ENCODE data around the gene ST8SIA1. TPM values are rescaled to one million over a fixed set of nuclear protein-coding genes. Genes with fewer than 3 reads are reported as not detected.

ST8SIA1 gene
- total and polyA plus RNA-seq, 11 donors, result 0.60 to 5.7 (median 1.7) TPM

- Histone ChIP-seq H3K4me3 (no peak overlapping the region), H3K27ac (no peak overlapping the region), H3K36me3 (no peaks in the 10 kb centered on the region), H3K9me3 (peaks cover 0 to 2% (median 0%) of the 10 kb centered on the region in 12 donors), H3K4me1 (peaks cover 0 to 8% (median 0%) of the 10 kb centered on the region in 12 donors), H3K27me3 (no peaks in the 10 kb centered on the region)
- intact Hi-C loops (cut with DNase I), result loop anchor here in 1 of 10 donors (10.0 kb wide), 1 partner anchor 170 kb away; no protein-coding TSS in a partner anchor
- DNase-seq (no peak), ATAC-seq (no peak)
- 51 to 57% (median 54%) methylated on average over 2 of the region's 2 CpGs for WGBS, 4 donors
- no peak for TF ChIP-seq POLR2A (IDR thresholded peaks at IDR 0.05)
- TF ChIP-seq CTCF (IDR thresholded peaks at IDR 0.05), result no peak
Observed at GRCh38 chr12:22374508-22374907, 40.0 kb upstream of the ST8SIA1 start.

- TF ChIP-seq CTCF (IDR thresholded peaks at IDR 0.05) (no peak), POLR2A (IDR thresholded peaks at IDR 0.05) (no peak)
- no peak overlapping the region for H3K27ac ChIP-seq
- peaks cover 0 to 18% (median 3%) of the 10 kb centered on the region in 12 donors for H3K9me3 ChIP-seq
- H3K27me3 ChIP-seq, result no peaks in the 10 kb centered on the region
- no peak overlapping the region for H3K4me3 ChIP-seq
- DNase-seq, result no peak
- peaks cover 0 to 7% (median 0%) of the 10 kb centered on the region in 12 donors for H3K4me1 ChIP-seq
- intact Hi-C loops (cut with DNase I), result loop anchor here in 1 of 10 donors (10.0 kb wide), 1 partner anchor 168 kb away; no protein-coding TSS in a partner anchor
- ATAC-seq, result no peak
- no peaks in the 10 kb centered on the region for H3K36me3 ChIP-seq
Observed at GRCh38 chr12:22372277-22372837, 37.9 kb upstream of the ST8SIA1 start.

GRCh38 chr12:22366181-22366580 lies 31.7 kb upstream of the ST8SIA1 start:
- Histone ChIP-seq H3K36me3 (no peaks in the 10 kb centered on the region), H3K4me1 (no peaks in the 10 kb centered on the region), H3K27ac (no peak overlapping the region), H3K9me3 (peaks cover 0 to 27% (median 3%) of the 10 kb centered on the region in 12 donors), H3K27me3 (no peaks in the 10 kb centered on the region), H3K4me3 (no peak overlapping the region)
- DNase-seq (no peak), ATAC-seq (no peak)
- TF ChIP-seq POLR2A (IDR thresholded peaks at IDR 0.05) (no peak), CTCF (IDR thresholded peaks at IDR 0.05) (no peak)
- WGBS, 4 donors, result 63 to 75% (median 63%) methylated on average over 4 to 5 of the region's 5 CpGs
- intact Hi-C loops (cut with DNase I), result no loop called here

- intact Hi-C loops (cut with DNase I), result no loop called here
- Histone ChIP-seq H3K27ac (no peak overlapping the region), H3K36me3 (no peaks in the 10 kb centered on the region), H3K4me1 (no peaks in the 10 kb centered on the region), H3K27me3 (peaks cover 0 to 4% (median 0%) of the 10 kb centered on the region in 9 donors), H3K9me3 (peaks cover 0 to 8% (median 0%) of the 10 kb centered on the region in 12 donors), H3K4me3 (no peak overlapping the region)
- TF ChIP-seq POLR2A (IDR thresholded peaks at IDR 0.05) (no peak), CTCF (IDR thresholded peaks at IDR 0.05) (no peak)
- DNase-seq (no peak), ATAC-seq (no peak)
- 73 to 89% (median 82%) methylated on average over 4 of the region's 4 CpGs for WGBS, 4 donors
Observed at GRCh38 chr12:22361785-22362184, 27.3 kb upstream of the ST8SIA1 start.
